Measurements from ENCODE around the gene NSF. TPM values are rescaled to one million over a fixed set of nuclear protein-coding genes. Genes with fewer than 3 reads are reported as not detected.
A peak's percentile ranks its signal among the peaks of the same experiment; 100 is the strongest.
"Not testable (repeated sequence)": the region's sequence is repeated elsewhere in the genome, so short reads cannot be mapped to it uniquely, and the experiment has no call there.

The NSF gene
- total RNA-seq (10 to 100 TPM; 49.6 to 61.8 TPM), polyA plus RNA-seq (ENCODE audit: insufficient read length in 6 of 6) (10 to 100 TPM; 26.9 to 37.4 (median 31.2) TPM)
- long read RNA-seq, donor 1, partial matches to known transcripts = 5 of 7 reads
- long read RNA-seq, donor 1, other reads (novel, unspliced or antisense) = 0 of 7 reads
- long read RNA-seq, donor 2, partial matches to known transcripts = 18 of 22 reads
- long read RNA-seq, donor 2, other reads (novel, unspliced or antisense) = 0 of 22 reads
- long read RNA-seq, donor 3, partial matches to known transcripts = 0 of 3 reads
- long read RNA-seq, donor 3, other reads (novel, unspliced or antisense) = 0 of 3 reads
- long read RNA-seq, donor 4, partial matches to known transcripts = 2 of 5 reads
- long read RNA-seq, donor 4, other reads (novel, unspliced or antisense) = 1 of 5 reads
- long read RNA-seq, donor 5, partial matches to known transcripts = 0 of 3 reads
- long read RNA-seq, donor 5, other reads (novel, unspliced or antisense) = 0 of 3 reads
- long read RNA-seq, donor 6, partial matches to known transcripts = 0 of 2 reads
- long read RNA-seq, donor 6, other reads (novel, unspliced or antisense) = 0 of 2 reads
- long read RNA-seq, donor 7, partial matches to known transcripts = 0 of 4 reads
- long read RNA-seq, donor 7, other reads (novel, unspliced or antisense) = 0 of 4 reads
- long read RNA-seq, donor 8, partial matches to known transcripts = 8 of 13 reads
- long read RNA-seq, donor 8, other reads (novel, unspliced or antisense) = 0 of 13 reads
- long read RNA-seq, donor 9 = 0 reads
- long read RNA-seq, donor 10, partial matches to known transcripts = 1 of 2 reads
- long read RNA-seq, donor 10, other reads (novel, unspliced or antisense) = 0 of 2 reads
- long read RNA-seq, donor 11 = 0 reads
- long read RNA-seq, donor 12, partial matches to known transcripts = 0 of 1 reads
- long read RNA-seq, donor 12, other reads (novel, unspliced or antisense) = 0 of 1 reads

- H3K36me3 ChIP-seq; H3K9me3 ChIP-seq; H3K27me3 ChIP-seq; DNase-seq; intact Hi-C loops (cut with DNase I); H3K27ac ChIP-seq; H3K4me1 ChIP-seq; H3K4me3 ChIP-seq: not testable (repeated sequence)
- ATAC-seq = peak; percentile 98
Observed at GRCh38 chr17:46590157-46591146, at the start of gene NSF. Gene NSF, plus strand, starts transcription at chr17:46590669. Its CDS starts 107 bp downstream, at chr17:46590776.

- peak in 1 of 4 donors; percentile 28 for DNase-seq
- H3K4me1 ChIP-seq; H3K4me3 ChIP-seq; H3K9me3 ChIP-seq; ATAC-seq; intact Hi-C loops (cut with DNase I); H3K27ac ChIP-seq; H3K27me3 ChIP-seq: not testable (repeated sequence)
- peaks cover 0 to 21% of the 10 kb centered on the region in 2 donors for H3K36me3 ChIP-seq
Observed at GRCh38 chr17:46548607-46549006, 41.9 kb upstream of the NSF start.

GRCh38 chr17:46559155-46559554 lies 31.3 kb upstream of the NSF start:
- H3K4me3 ChIP-seq; intact Hi-C loops (cut with DNase I); H3K36me3 ChIP-seq; H3K27ac ChIP-seq; DNase-seq; H3K27me3 ChIP-seq; H3K4me1 ChIP-seq; H3K9me3 ChIP-seq: not testable (repeated sequence)
- ATAC-seq = peak; percentile 58

GRCh38 chr17:46560048-46560447 lies 30.4 kb upstream of the NSF start:
- H3K36me3 ChIP-seq; H3K27ac ChIP-seq; H3K4me1 ChIP-seq; H3K27me3 ChIP-seq; DNase-seq; intact Hi-C loops (cut with DNase I); H3K4me3 ChIP-seq; H3K9me3 ChIP-seq: not testable (repeated sequence)
- ATAC-seq = peak; percentile 74

- intact Hi-C loops (cut with DNase I) = not testable (repeated sequence)
Observed at GRCh38 chr17:46566284-46566683, 24.2 kb upstream of the NSF start.

GRCh38 chr17:46566980-46567379 lies 23.5 kb upstream of the NSF start:
- ATAC-seq, H3K27me3 ChIP-seq: not testable (repeated sequence)

More at GRCh38 chr17:46566284-46566683, 24.2 kb upstream of the NSF start:
- not testable (repeated sequence) for H3K4me3 ChIP-seq, H3K9me3 ChIP-seq, H3K27ac ChIP-seq, H3K4me1 ChIP-seq, H3K36me3 ChIP-seq, DNase-seq, H3K27me3 ChIP-seq
- peak; percentile 32 for ATAC-seq

GRCh38 chr17:46571796-46572195 lies 18.7 kb upstream of the NSF start:
- DNase-seq; H3K27ac ChIP-seq; H3K27me3 ChIP-seq; H3K36me3 ChIP-seq; ATAC-seq; H3K4me1 ChIP-seq; H3K9me3 ChIP-seq; H3K4me3 ChIP-seq; intact Hi-C loops (cut with DNase I): not testable (repeated sequence)

More at GRCh38 chr17:46566980-46567379, 23.5 kb upstream of the NSF start:
- intact Hi-C loops (cut with DNase I); H3K4me3 ChIP-seq; H3K36me3 ChIP-seq; H3K4me1 ChIP-seq; H3K27ac ChIP-seq; H3K9me3 ChIP-seq; DNase-seq: not testable (repeated sequence)

- intact Hi-C loops (cut with DNase I); H3K36me3 ChIP-seq: not testable (repeated sequence)
- H3K27ac ChIP-seq = peak within 1 kb of the TSS in 1 of 2 donors; percentile 83
Observed at GRCh38 chr17:46579083-46580075, 11.1 kb upstream of the NSF start, which contains the start of gene ARL17A. Gene ARL17A, minus strand, starts transcription at chr17:46579691. Its CDS starts 3,369 bp downstream, at chr17:46576322.

GRCh38 chr17:46580082-46580481 lies 10.4 kb upstream of the NSF start:
- H3K27ac ChIP-seq = peak overlapping the region in 1 of 2 donors; percentile 83
- intact Hi-C loops (cut with DNase I); H3K9me3 ChIP-seq; DNase-seq; ATAC-seq; H3K36me3 ChIP-seq; H3K27me3 ChIP-seq; H3K4me1 ChIP-seq: not testable (repeated sequence)
- H3K4me3 ChIP-seq = peak overlapping the region in 1 of 2 donors; percentile 34

More at GRCh38 chr17:46579083-46580075, 11.1 kb upstream of the NSF start, which contains the start of gene ARL17A:
- not testable (repeated sequence) for H3K27me3 ChIP-seq, H3K9me3 ChIP-seq, H3K4me1 ChIP-seq
- ATAC-seq (peak; percentile 98), DNase-seq (peak in 2 of 4 donors; percentile 87 to 90)
- peak within 1 kb of the TSS in 1 of 2 donors; percentile 34 for H3K4me3 ChIP-seq

- H3K27me3 ChIP-seq; intact Hi-C loops (cut with DNase I): not testable (repeated sequence)
Observed at GRCh38 chr17:46585444-46585843, 5.0 kb upstream of the NSF start.

GRCh38 chr17:46591332-46591731 lies 863 bp downstream of the NSF start:
- not testable (repeated sequence) for DNase-seq, H3K9me3 ChIP-seq
- peak; percentile 70 for ATAC-seq

More at GRCh38 chr17:46585444-46585843, 5.0 kb upstream of the NSF start:
- not testable (repeated sequence) for H3K9me3 ChIP-seq, H3K36me3 ChIP-seq, DNase-seq, H3K4me1 ChIP-seq, H3K27ac ChIP-seq, ATAC-seq, H3K4me3 ChIP-seq

More at GRCh38 chr17:46591332-46591731, 863 bp downstream of the NSF start:
- intact Hi-C loops (cut with DNase I); H3K36me3 ChIP-seq; H3K4me3 ChIP-seq; H3K27me3 ChIP-seq; H3K4me1 ChIP-seq; H3K27ac ChIP-seq: not testable (repeated sequence)

Data from left lung (tissue), 14 donors.